Smooth muscle cell (in vitro differentiated cells): ENCODE measurements around the gene SLC7A6. TPM values are rescaled to one million over a fixed set of nuclear protein-coding genes. Genes with fewer than 3 reads are reported as not detected.
A peak's percentile ranks its signal among the peaks of the same experiment; 100 is the strongest.

Experiments used
- DNase-seq: peaks from one replicate; lab custom pipeline; 2025; ENCODE audit not compliant: unreplicated experiment; lab: John Stamatoyannopoulos, UW
- H2AFZ ChIP-seq: fragments of 200-600 bp; sonication (generic); 2 replicates; pipeline ENCODE4 v1.6.0; 2016; ENCODE audit warnings: antibody characterized with exemption, low read depth, mild to moderate bottlenecking
- H3F3A ChIP-seq: fragments of 200-600 bp; sonication (generic); 2 replicates; pipeline ENCODE4 v1.6.0; 2017; ENCODE audit warnings: antibody characterized with exemption, low read depth
- H3K27ac ChIP-seq: fragments of 200-600 bp; sonication (generic); 2 replicates; pipeline ENCODE4 v1.5.1; 2016; ENCODE audit warnings: low read depth, mild to moderate bottlenecking
- H3K27me3 ChIP-seq: fragments of 200-600 bp; sonication (generic); 2 replicates; pipeline ENCODE4 v1.6.1; 2016; ENCODE audit warnings: low read depth, mild to moderate bottlenecking
- H3K36me3 ChIP-seq: fragments of 200-600 bp; sonication (generic); 2 replicates; pipeline ENCODE4 v1.5.1; 2016; ENCODE audit warnings: low read depth
- H3K4me1 ChIP-seq: fragments of 200-600 bp; sonication (generic); 2 replicates; pipeline ENCODE4 v1.5.1; 2016; ENCODE audit warnings: low read depth
- H3K4me2 ChIP-seq: fragments of 200-600 bp; sonication (generic); 2 replicates; pipeline ENCODE4 v1.6.0; 2016; ENCODE audit warnings: mild to moderate bottlenecking
- H3K4me3 ChIP-seq: fragments of 200-600 bp; sonication (generic); 2 replicates; pipeline ENCODE4 v1.5.1; 2016; ENCODE audit warnings: mild to moderate bottlenecking
- H3K79me2 ChIP-seq: fragments of 200-600 bp; sonication (generic); 2 replicates; pipeline ENCODE4 v1.6.0; 2016; ENCODE audit warnings: low read depth, mild to moderate bottlenecking
- H3K9ac ChIP-seq: fragments of 200-600 bp; sonication (generic); 2 replicates; pipeline ENCODE4 v1.6.0; 2016; ENCODE audit warnings: low read depth
- H3K9me3 ChIP-seq: fragments of 200-600 bp; sonication (generic); replicated peaks from 2 replicates; pipeline ENCODE4 v1.5.1; 2016; ENCODE audit warnings: low read depth
- H4K20me1 ChIP-seq: fragments of 200-600 bp; sonication (generic); 2 replicates; pipeline ENCODE4 v1.6.0; 2016; ENCODE audit warnings: low read depth
- CTCF ChIP-seq: fragments of 200-600 bp; sonication (generic); IDR thresholded peaks from 2 replicates; pipeline ENCODE4 v1.5.1; 2017; ENCODE audit warnings: borderline replicate concordance, mild to moderate bottlenecking, antibody characterized with exemption; ENCODE audit not compliant: insufficient read depth, poor library complexity, severe bottlenecking
- WGBS: methylation state at CpG from one replicate; pipeline ENCODE4 v1.1.7; 2016; ENCODE audit warnings: low lambda C conversion rate; 5-methylcytosine and 5-hydroxymethylcytosine counted together
- polyA plus RNA-seq: library from polyadenylated mRNA; unstranded; fragments of >200 nt; fragmentation: Nextera tagmentation; extraction: Ambion mirVana; gene quantifications from 2 replicates; pipeline ENCODE4 v1.2.1, GENCODE V29; 2016
- total RNA-seq: library from RNA; depleted of rRNA; stranded (reverse); fragments of >200 nt; gene quantifications from 2 replicates; pipeline ENCODE4 v1.2.3, GENCODE V29; 2014

Gene SLC7A6
- total and polyA plus RNA-seq, 2 experiments from 2014 or later = 11.4 to 16.5 TPM

GRCh38 chr16:68296291-68296690 lies 32.0 kb downstream of the SLC7A6 start:
- TF ChIP-seq CTCF = no peak
- Histone ChIP-seq H3K36me3 (peaks cover 7% of the 10 kb centered on the region), H3K4me2 (no peak overlapping the region), H3K9me3 (no peaks in the 10 kb centered on the region), H3K79me2 (no peaks in the 10 kb centered on the region), H2AFZ (no peak overlapping the region), H3K9ac (no peak overlapping the region), H4K20me1 (peaks cover 70% of the 10 kb centered on the region), H3K27me3 (no peaks in the 10 kb centered on the region), H3K4me3 (no peak overlapping the region), H3K4me1 (peaks cover 4% of the 10 kb centered on the region), H3K27ac (no peak overlapping the region), H3F3A (peaks cover 23% of the 10 kb centered on the region)
- no peak for DNase-seq
- WGBS = 98% methylated on average over 12 of the region's 12 CpGs

GRCh38 chr16:68296693-68297092 lies 32.4 kb downstream of the SLC7A6 start:
- 98% methylated on average over 6 of the region's 6 CpGs for WGBS
- Histone ChIP-seq H3K36me3 (peaks cover 7% of the 10 kb centered on the region), H3K27me3 (no peaks in the 10 kb centered on the region), H3K4me2 (no peak overlapping the region), H3K9ac (no peak overlapping the region), H3K79me2 (no peaks in the 10 kb centered on the region), H3K4me3 (no peak overlapping the region), H2AFZ (no peak overlapping the region), H3K27ac (no peak overlapping the region), H3K9me3 (no peaks in the 10 kb centered on the region), H4K20me1 (peaks cover 73% of the 10 kb centered on the region), H3K4me1 (peaks cover 4% of the 10 kb centered on the region), H3F3A (peaks cover 27% of the 10 kb centered on the region)
- no peak for TF ChIP-seq CTCF
- no peak for DNase-seq

GRCh38 chr16:68297908-68298307 lies 33.6 kb downstream of the SLC7A6 start:
- DNase-seq = no peak
- no peak for TF ChIP-seq CTCF
- Histone ChIP-seq H2AFZ (no peak overlapping the region), H3K27ac (peak overlapping the region; percentile 62), H3K9me3 (no peaks in the 10 kb centered on the region), H3K4me1 (peaks cover 4% of the 10 kb centered on the region), H3K27me3 (no peaks in the 10 kb centered on the region), H3F3A (peaks cover 33% of the 10 kb centered on the region), H4K20me1 (peaks cover 84% of the 10 kb centered on the region), H3K4me2 (no peak overlapping the region), H3K36me3 (peaks cover 7% of the 10 kb centered on the region), H3K79me2 (no peaks in the 10 kb centered on the region), H3K9ac (no peak overlapping the region), H3K4me3 (no peak overlapping the region)
- 89% methylated on average over 3 of the region's 3 CpGs for WGBS

- H3K27ac ChIP-seq = peak overlapping the region; percentile 62
- H3K9me3 ChIP-seq = no peaks in the 10 kb centered on the region
- no peaks in the 10 kb centered on the region for H3K79me2 ChIP-seq
- no peaks in the 10 kb centered on the region for H3K27me3 ChIP-seq
- no peak overlapping the region for H3K9ac ChIP-seq
- peaks cover 7% of the 10 kb centered on the region for H3K36me3 ChIP-seq
- peaks cover 33% of the 10 kb centered on the region for H3F3A ChIP-seq
- TF ChIP-seq CTCF = no peak
- no peak overlapping the region for H2AFZ ChIP-seq
- DNase-seq = no peak
- peaks cover 4% of the 10 kb centered on the region for H3K4me1 ChIP-seq
- peaks cover 81% of the 10 kb centered on the region for H4K20me1 ChIP-seq
- no peak overlapping the region for H3K4me3 ChIP-seq
- H3K4me2 ChIP-seq = peak overlapping the region; percentile 38
- WGBS = 99% methylated on average over 3 of the region's 3 CpGs
Measured at GRCh38 chr16:68298312-68298711, 34.0 kb downstream of the SLC7A6 start.
